ENCODE data around the gene GALNT8.

DNA sequence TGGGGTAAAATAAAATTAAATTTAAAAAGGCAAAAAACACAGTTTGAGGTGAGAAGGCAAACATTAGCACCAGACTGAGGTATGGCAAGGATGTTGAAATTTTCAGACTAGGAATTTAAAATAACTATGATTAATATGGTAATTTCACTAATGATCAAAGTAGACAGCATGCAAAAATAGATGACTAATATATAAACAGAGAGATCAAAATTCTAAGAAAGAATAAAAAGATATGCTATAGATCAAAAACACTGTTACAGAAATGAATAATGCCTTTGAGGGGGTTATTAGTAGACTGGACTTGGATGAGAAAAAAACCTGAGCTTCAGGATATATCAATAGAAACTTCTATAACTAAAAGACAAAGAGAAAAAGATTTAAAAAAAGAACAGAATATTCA lies 14.4 kb upstream of the GALNT8 start:
- TF ChIP-seq, protein P1, sequence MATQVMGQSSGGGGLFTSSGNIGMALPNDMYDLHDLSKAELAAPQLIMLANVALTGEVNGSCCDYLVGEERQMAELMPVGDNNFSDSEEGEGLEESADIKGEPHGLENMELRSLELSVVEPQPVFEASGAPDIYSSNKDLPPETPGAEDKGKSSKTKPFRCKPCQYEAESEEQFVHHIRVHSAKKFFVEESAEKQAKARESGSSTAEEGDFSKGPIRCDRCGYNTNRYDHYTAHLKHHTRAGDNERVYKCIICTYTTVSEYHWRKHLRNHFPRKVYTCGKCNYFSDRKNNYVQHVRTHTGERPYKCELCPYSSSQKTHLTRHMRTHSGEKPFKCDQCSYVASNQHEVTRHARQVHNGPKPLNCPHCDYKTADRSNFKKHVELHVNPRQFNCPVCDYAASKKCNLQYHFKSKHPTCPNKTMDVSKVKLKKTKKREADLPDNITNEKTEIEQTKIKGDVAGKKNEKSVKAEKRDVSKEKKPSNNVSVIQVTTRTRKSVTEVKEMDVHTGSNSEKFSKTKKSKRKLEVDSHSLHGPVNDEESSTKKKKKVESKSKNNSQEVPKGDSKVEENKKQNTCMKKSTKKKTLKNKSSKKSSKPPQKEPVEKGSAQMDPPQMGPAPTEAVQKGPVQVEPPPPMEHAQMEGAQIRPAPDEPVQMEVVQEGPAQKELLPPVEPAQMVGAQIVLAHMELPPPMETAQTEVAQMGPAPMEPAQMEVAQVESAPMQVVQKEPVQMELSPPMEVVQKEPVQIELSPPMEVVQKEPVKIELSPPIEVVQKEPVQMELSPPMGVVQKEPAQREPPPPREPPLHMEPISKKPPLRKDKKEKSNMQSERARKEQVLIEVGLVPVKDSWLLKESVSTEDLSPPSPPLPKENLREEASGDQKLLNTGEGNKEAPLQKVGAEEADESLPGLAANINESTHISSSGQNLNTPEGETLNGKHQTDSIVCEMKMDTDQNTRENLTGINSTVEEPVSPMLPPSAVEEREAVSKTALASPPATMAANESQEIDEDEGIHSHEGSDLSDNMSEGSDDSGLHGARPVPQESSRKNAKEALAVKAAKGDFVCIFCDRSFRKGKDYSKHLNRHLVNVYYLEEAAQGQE (IDR thresholded peaks at IDR 0.05; ENCODE audit: low read depth, low read length) = no peak
- TF ChIP-seq TAF1 (IDR thresholded peaks at IDR 0.05; ENCODE audit: borderline replicate concordance, low read depth, low read length) (no peak), POU2F2 (IDR thresholded peaks at IDR 0.05; ENCODE audit: borderline replicate concordance, low read depth, low read length) (no peak)
